22Rv1 (cell line): ENCODE results near the gene TIMM8B.
"Not testable (repeated sequence)": the region's sequence is repeated elsewhere in the genome, so short reads cannot be mapped to it uniquely, and the experiment has no call there.

Source experiments
- H3K27ac ChIP-seq: fragments of 450-650 bp; 2 replicates; pipeline ENCODE4 v1.5.1; 2017
- CTCF ChIP-seq: fragments of 450-650 bp; IDR thresholded peaks from 2 replicates; pipeline ENCODE4 v1.5.1; 2017; ENCODE audit warnings: mild to moderate bottlenecking
- ZFX ChIP-seq: fragments of 450-650 bp; IDR thresholded peaks from 2 replicates; pipeline ENCODE4 v1.6.1; 2017; ENCODE audit warnings: antibody characterized with exemption, borderline replicate concordance

The TIMM8B gene

DNA sequence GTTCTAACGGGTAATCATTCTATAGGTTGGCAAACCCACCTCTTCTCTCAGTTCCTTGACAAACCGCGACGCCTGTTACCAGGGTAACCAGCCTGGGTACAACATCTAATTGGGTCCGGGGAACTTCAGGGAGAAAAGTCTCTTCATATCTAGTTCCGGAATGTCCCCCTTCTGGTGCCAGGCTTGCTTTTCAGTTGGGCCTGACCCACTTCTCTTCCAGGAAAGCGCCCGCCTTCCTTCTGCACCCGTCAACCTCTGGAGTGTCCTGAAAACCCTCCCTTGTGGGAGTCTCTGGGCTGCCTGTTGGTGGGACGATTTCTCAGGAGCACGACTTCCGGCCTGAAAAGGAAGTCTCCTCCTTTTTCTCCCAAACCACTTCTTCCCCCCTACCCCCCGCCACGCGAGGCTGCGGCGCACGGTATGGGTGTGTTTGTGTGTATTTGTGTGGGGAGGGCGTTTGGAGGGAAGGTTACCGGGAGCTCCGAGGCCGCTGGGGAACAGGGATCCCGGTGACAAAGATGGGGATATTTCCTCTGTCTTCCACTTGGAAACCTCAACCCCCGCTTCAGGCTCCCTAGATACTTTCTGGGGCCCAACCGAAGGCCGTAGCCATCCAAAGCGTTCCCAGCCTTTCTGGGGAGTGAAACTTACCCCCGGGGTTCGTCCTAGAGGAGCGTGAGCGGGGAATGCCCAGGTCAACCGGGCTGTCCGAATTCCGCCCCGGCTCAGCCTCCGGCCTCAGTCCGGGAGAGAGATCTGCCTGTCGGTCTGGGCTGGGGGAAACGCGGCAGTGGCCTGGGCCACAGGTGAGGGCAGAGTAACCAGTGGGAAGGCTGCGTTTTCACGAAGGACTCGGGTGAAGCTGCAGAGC is 12.4 kb downstream of the TIMM8B start, which contains the start of the genes NKAPD1 and PIH1D2:
Gene NKAPD1 (plus strand): TSS at position 359 of the 871 bp plus-strand sequence. CDS start 1,276 bp downstream, outside the sequence.
Gene PIH1D2 (minus strand): TSS at position 77 of the 871 bp plus-strand sequence. CDS start 843 bp downstream, outside the sequence.
- peak within 1 kb of the TSS; percentile 81 for H3K27ac ChIP-seq
- TF ChIP-seq ZFX, result no peak
- TF ChIP-seq CTCF, result no peak

DNA sequence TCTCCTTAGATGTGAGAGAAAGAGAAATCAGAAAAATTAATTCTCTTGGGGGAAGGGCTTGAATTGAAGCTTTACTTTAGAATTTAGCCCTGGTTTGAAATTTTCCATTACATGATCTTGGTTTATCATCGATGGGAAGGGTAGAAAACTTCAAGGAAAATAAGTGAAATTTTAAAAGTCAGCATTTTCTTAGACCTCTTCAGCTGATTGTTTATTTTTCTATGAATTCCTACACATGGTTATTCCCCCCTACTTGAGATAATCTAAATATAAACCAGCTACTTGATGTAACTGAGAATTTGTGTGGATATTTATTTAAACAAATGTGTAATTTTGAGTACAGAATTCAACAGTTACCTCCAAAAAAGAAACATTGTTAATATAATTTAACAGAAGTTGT is 23.6 kb downstream of the TIMM8B start:
- TF ChIP-seq ZFX (no peak), CTCF (no peak)
- H3K27ac ChIP-seq, result no peak overlapping the region

- TF ChIP-seq ZFX, result no peak
- TF ChIP-seq CTCF, result no peak
- H3K27ac ChIP-seq, result no peak overlapping the region
Measured at GRCh38 chr11:112058103-112058502, 28.5 kb downstream of the TIMM8B start.

DNA sequence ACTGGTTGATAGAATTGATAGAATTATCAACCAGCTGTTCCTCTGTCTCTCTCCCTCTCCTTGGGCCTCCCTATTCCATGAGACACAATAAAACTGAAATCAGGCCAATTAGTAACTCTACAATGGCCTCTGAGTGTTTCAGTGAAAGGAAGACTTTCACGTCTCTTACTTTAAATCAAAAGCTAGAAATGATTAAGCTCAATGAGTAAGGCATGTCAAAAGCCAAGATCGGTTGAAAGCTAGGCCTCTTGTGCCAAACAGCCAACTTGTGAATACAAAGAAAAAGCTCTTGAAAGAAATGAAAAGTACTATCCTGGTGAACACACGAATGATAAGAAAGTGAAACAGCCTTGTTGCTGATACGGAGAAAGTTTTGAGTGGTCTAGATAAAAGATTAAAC is 29.4 kb downstream of the TIMM8B start:
- TF ChIP-seq CTCF (no peak), ZFX (no peak)
- H3K27ac ChIP-seq, result no peak overlapping the region

DNA sequence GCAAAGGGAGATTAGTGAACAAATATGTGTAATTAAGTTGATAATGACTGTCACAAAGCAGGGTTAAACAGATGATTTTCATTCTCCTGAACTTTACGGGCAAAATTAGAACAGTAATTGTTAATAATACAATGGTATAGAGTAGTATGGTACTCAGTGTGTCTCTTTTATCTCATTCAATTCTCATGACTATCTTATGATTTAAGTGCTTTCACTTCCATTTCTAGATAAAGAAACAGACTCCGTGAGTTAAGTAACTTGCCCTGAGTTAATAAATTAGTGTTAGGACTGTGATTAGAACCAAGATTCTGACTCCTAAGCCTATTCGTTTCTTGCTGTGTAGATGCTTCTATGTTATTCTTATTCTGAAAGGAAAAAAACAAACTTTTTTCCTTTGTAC is 34.8 kb downstream of the TIMM8B start:
- no peak overlapping the region for H3K27ac ChIP-seq
- TF ChIP-seq CTCF (no peak), ZFX (no peak)

DNA sequence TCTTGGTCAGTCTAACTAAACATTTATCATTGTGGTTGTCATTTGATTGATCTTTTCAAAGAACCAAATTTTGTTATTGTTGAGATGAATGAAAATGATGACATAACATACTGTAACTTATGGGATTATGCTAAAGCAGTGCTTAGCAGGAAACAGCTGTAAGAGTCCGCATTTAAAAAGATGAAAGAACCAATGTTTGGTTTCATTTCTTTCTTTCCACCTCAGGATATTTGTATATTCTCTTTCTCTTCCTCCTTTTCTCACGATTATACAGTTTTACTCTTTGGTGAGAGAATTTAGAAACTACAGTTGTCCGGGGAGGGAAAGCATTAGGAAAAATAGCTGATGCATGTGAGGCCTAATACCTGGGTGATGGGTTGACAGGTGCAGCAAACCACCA is 35.8 kb downstream of the TIMM8B start:
- no peak for TF ChIP-seq ZFX
- TF ChIP-seq CTCF, result no peak
- H3K27ac ChIP-seq, result no peak overlapping the region

GRCh38 chr11:112049777-112050176 is 36.8 kb downstream of the TIMM8B start:
- TF ChIP-seq ZFX (no peak), CTCF (no peak)
- no peak overlapping the region for H3K27ac ChIP-seq

DNA sequence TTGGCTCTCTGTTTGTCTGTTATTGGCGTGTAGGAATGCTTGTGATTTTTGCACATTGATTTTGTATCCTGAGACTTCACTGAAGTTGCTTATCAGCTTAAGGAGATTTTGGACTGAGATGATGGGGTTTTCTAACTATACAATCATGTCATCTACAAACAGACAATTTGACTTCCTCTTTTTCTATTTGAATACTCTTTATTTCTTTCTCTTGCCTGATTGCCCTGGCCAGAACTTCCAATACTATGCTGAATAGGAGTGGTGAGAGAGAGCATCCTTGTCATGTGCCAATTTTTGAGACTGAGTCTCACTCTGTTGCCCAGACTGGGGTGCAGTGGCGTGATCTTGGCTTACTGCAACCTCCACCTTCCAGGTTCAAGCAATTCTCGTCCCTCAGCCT is 38.3 kb downstream of the TIMM8B start:
- not testable (repeated sequence) for H3K27ac ChIP-seq

DNA sequence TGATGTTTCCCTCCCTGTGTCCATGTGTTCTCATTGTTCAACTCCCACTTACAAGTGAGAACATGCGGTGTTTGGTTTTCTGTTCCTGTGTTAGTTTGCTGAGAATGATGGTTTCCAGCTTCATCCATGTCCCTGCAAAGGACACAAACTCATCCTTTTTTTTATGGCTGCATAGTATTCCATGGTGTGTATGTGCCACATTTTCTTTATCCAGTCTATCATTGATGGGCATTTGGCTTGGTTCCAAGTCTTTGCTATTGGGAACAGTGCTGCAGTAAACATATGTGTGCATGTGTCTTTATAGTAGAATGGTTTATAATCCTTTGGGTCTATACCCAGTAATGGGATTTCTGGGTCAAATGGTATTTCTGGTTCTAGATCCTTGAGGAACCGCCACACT is 39.9 kb downstream of the TIMM8B start:
- not testable (repeated sequence) for H3K27ac ChIP-seq
